DMS 273 (cell line): Measurements from ENCODE around the gene UBE2QL1.
A peak's percentile ranks its signal among the peaks of the same experiment; 100 is the strongest.

ENCODE experiments used
- DNase-seq: peaks from one replicate; lab custom pipeline; 2025; ENCODE audit not compliant: unreplicated experiment; lab: John Stamatoyannopoulos, UW

Gene UBE2QL1

GRCh38 chr5:6473284-6473683 lies 24.6 kb downstream of the UBE2QL1 start:
- no peak for DNase-seq

GRCh38 chr5:6475626-6476312 lies 27.1 kb downstream of the UBE2QL1 start:
- DNase-seq: peak; percentile 6

- no peak for DNase-seq
Measured at GRCh38 chr5:6476313-6476661, 27.6 kb downstream of the UBE2QL1 start.

- no peak for DNase-seq
Measured at GRCh38 chr5:6478793-6479192, 30.1 kb downstream of the UBE2QL1 start.

GRCh38 chr5:6480133-6481051 lies 31.7 kb downstream of the UBE2QL1 start:
- DNase-seq: peak; percentile 6

- DNase-seq: no peak
Measured at GRCh38 chr5:6482735-6483134, 34.1 kb downstream of the UBE2QL1 start.

GRCh38 chr5:6483880-6484382 lies 35.3 kb downstream of the UBE2QL1 start:
- DNase-seq: no peak

GRCh38 chr5:6484446-6484845 lies 35.8 kb downstream of the UBE2QL1 start:
- no peak for DNase-seq

- DNase-seq: no peak
Measured at GRCh38 chr5:6484899-6485298, 36.2 kb downstream of the UBE2QL1 start.

GRCh38 chr5:6485441-6485840 lies 36.8 kb downstream of the UBE2QL1 start:
- no peak for DNase-seq

GRCh38 chr5:6486074-6486473 lies 37.4 kb downstream of the UBE2QL1 start:
- no peak for DNase-seq

- DNase-seq: no peak
Measured at GRCh38 chr5:6487081-6487480, 38.4 kb downstream of the UBE2QL1 start.

GRCh38 chr5:6488021-6488420 lies 39.4 kb downstream of the UBE2QL1 start:
- DNase-seq: no peak

- no peak for DNase-seq
Measured at GRCh38 chr5:6489643-6490185, 41.1 kb downstream of the UBE2QL1 start.

- DNase-seq: no peak
Measured at GRCh38 chr5:6490246-6490645, 41.6 kb downstream of the UBE2QL1 start.

- no peak for DNase-seq
Measured at GRCh38 chr5:6490693-6491092, 42.0 kb downstream of the UBE2QL1 start.

- DNase-seq: no peak
Measured at GRCh38 chr5:6491196-6491918, 42.7 kb downstream of the UBE2QL1 start.

GRCh38 chr5:6491919-6492290 lies 43.2 kb downstream of the UBE2QL1 start:
- no peak for DNase-seq

- no peak for DNase-seq
Measured at GRCh38 chr5:6492934-6493333, 44.3 kb downstream of the UBE2QL1 start.

GRCh38 chr5:6493681-6494454 lies 45.2 kb downstream of the UBE2QL1 start:
- DNase-seq: no peak

- DNase-seq: no peak
Measured at GRCh38 chr5:6494939-6495338, 46.3 kb downstream of the UBE2QL1 start.
